ENCODE results near the gene SREBF1.
A peak's percentile ranks its signal among the peaks of the same experiment; 100 is the strongest.

The SREBF1 gene

DNA sequence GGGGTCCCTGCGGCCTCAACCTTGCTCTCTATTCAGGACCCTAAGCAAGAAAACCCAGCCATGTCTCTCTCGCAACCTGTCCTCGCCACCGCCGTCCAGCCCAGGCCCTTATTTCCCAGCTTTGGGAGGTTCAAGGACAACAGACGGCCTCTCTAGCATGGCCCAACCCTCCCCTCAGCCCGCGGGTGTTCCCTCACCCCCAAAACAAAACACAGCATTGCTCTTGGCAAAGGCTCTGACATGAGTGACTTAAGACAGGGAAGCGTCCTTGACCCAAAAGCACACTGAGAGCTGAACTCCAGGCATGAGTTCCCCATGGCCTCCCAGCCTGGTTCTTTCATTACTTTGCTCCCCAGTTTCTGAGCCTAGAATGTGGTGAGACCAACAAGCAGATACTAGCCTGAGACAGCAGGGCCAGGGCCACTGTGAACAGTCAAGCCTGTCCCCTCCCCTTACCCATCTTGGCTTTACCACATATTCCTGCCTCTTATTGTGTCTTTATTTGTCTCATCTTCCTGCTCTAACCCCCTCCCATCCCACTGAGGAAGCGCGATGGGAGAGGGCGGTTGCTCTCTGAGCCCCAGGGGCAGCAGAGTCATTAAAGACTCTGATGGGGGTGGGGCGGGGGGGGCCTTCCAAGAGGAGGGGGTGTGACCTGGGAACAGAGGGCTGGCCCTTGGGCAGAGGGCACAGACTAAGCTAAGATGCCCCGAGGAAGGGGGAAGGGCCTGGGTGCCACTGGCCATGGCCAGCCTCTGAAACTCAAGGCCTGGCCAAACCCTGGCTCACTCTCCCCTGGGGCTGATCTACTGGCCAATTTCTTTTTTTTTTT is 11.8 kb downstream of the SREBF1 start:
- H3K36me3 ChIP-seq (ENCODE audit: control insufficient read depth in 4 of 4, insufficient read depth in 4 of 4, low read length in 3 of 4): peaks cover 0 to 28% (median 10%) of the 10 kb centered on the region in 4 experiments
- 84% methylated on average over 11 of the region's 14 CpGs for WGBS (ENCODE audit: insufficient coverage)
- POLR2A ChIA-PET: interaction anchor here (2.2 to 3.0 kb wide), 2 partner anchors 11 to 15 kb away, joined by 5 to 21 read pairs; partner anchors contain the start of gene SREBF1
- peak overlapping the region in 2 of 7 experiments; percentile 30 to 66 for H3K4me3 ChIP-seq (ENCODE audit: control insufficient read depth in 1 of 7, extremely low read depth in 1 of 7, insufficient read depth in 4 of 7, low read depth in 2 of 7, low read length in 6 of 7)
- peak overlapping the region in 1 of 2 experiments; percentile 76 for H3K27ac ChIP-seq (ENCODE audit: insufficient read depth in 1 of 2, low read depth in 1 of 2, low read length in 2 of 2, poor library complexity in 1 of 2, severe bottlenecking in 2 of 2)
- no peak for DNase-seq
- H3K4me1 ChIP-seq (ENCODE audit: control extremely low read depth in 1 of 4, control insufficient read depth in 4 of 4, insufficient read depth in 4 of 4, low read length in 3 of 4): peaks cover 6 to 82% (median 52%) of the 10 kb centered on the region in 4 experiments
- no peaks in the 10 kb centered on the region for H3K9me3 ChIP-seq (ENCODE audit: control extremely low read depth in 1 of 5, control insufficient read depth in 4 of 5, insufficient read depth in 2 of 5, low read depth in 1 of 5, low read length in 4 of 5)
- CTCF ChIA-PET: interaction anchor here (0.7 to 4.7 kb wide), 6 partner anchors 9 to 37 kb away, joined by 3 to 12 read pairs (median 4); no protein-coding TSS in a partner anchor
- no peaks in the 10 kb centered on the region for H3K27me3 ChIP-seq (replicated peaks in 2 of 5; ENCODE audit: control insufficient read depth in 4 of 5, insufficient read depth in 5 of 5, low read length in 4 of 5)

- H3K36me3 ChIP-seq (ENCODE audit: control insufficient read depth in 4 of 4, insufficient read depth in 4 of 4, low read length in 3 of 4): peaks cover 0 to 29% (median 12%) of the 10 kb centered on the region in 4 experiments
- CTCF ChIA-PET: interaction anchor here (1.6 to 1.7 kb wide), 2 partner anchors 12 to 24 kb away, joined by 3 to 4 read pairs; no protein-coding TSS in a partner anchor
- H3K4me1 ChIP-seq (ENCODE audit: control extremely low read depth in 1 of 4, control insufficient read depth in 4 of 4, insufficient read depth in 4 of 4, low read length in 3 of 4): peaks cover 6 to 89% (median 53%) of the 10 kb centered on the region in 4 experiments
Measured at GRCh38 chr17:17824119-17824782, 12.5 kb downstream of the SREBF1 start.

DNA sequence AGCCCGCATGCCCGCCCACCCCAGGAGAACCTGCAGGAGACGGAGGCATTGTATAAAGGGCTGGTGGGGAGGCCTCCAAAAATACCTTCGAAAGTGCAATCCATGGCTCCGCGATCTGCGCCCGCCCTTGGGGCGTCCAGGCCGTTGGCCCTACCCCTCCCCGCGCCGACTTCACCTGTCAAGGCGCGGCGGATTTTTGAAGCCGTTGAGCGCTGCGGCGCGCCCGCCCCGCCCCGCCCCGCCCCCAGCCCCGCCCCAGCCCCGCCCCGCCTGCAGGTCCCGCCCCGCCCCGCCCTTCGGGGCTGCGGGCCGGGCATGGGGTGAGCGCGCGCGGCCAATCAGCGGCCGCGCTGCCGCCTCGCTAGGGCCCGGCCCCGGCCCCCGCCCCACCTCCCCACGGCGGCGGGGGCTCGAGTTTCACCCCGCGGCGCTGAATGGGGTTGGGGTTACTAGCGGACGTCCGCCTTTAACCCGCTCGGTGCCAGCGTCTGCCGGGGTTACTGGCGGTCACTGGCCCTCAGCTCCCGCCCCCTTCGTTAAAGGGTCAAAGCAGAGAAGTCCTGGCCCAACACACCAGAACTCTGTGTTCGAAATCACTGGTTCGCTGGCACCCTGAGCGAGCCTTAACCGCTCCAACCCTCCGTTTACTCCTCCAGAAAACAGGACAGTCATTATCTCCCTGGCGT is 13.2 kb downstream of the SREBF1 start:
- H3K27ac ChIP-seq (ENCODE audit: insufficient read depth in 1 of 2, low read depth in 1 of 2, low read length in 2 of 2, poor library complexity in 1 of 2, severe bottlenecking in 2 of 2): peak overlapping the region in 1 of 2 experiments; percentile 76
- 2% methylated on average over 30 of the region's 69 CpGs for WGBS (ENCODE audit: insufficient coverage)
- peak overlapping the region; percentile 31 to 77 (median 69) for H3K4me3 ChIP-seq (ENCODE audit: control insufficient read depth in 1 of 7, extremely low read depth in 1 of 7, insufficient read depth in 4 of 7, low read depth in 2 of 7, low read length in 6 of 7)
- H3K4me1 ChIP-seq (ENCODE audit: control extremely low read depth in 1 of 4, control insufficient read depth in 4 of 4, insufficient read depth in 4 of 4, low read length in 3 of 4): peaks cover 6 to 89% (median 53%) of the 10 kb centered on the region in 4 experiments
- no peaks in the 10 kb centered on the region for H3K27me3 ChIP-seq (replicated peaks in 2 of 5; ENCODE audit: control insufficient read depth in 4 of 5, insufficient read depth in 5 of 5, low read length in 4 of 5)
- peaks cover 1 to 34% (median 18%) of the 10 kb centered on the region in 4 experiments for H3K36me3 ChIP-seq (ENCODE audit: control insufficient read depth in 4 of 4, insufficient read depth in 4 of 4, low read length in 3 of 4)
- CTCF ChIA-PET: interaction anchor here (1.6 to 1.7 kb wide), 3 partner anchors 12 to 37 kb away, joined by 3 to 5 read pairs (median 4); no protein-coding TSS in a partner anchor
- H3K9me3 ChIP-seq (ENCODE audit: control extremely low read depth in 1 of 5, control insufficient read depth in 4 of 5, insufficient read depth in 2 of 5, low read depth in 1 of 5, low read length in 4 of 5): no peaks in the 10 kb centered on the region
- DNase-seq: peak; percentile 72 to 86 (median 84)
- POLR2A ChIA-PET: interaction anchor here (0.6 to 3.0 kb wide), 4 partner anchors 10 to 17 kb away, joined by 3 to 21 read pairs (median 8); partner anchors contain the start of gene SREBF1

More at GRCh38 chr17:17824119-17824782, 12.5 kb downstream of the SREBF1 start:
- H3K27me3 ChIP-seq (replicated peaks in 2 of 5; ENCODE audit: control insufficient read depth in 4 of 5, insufficient read depth in 5 of 5, low read length in 4 of 5): no peaks in the 10 kb centered on the region
- POLR2A ChIA-PET: interaction anchor here (0.8 to 3.0 kb wide), 4 partner anchors 12 to 16 kb away, joined by 3 to 21 read pairs (median 4); partner anchors contain the start of gene SREBF1
- peak overlapping the region; percentile 16 to 72 (median 47) for H3K4me3 ChIP-seq (ENCODE audit: control insufficient read depth in 1 of 7, extremely low read depth in 1 of 7, insufficient read depth in 4 of 7, low read depth in 2 of 7, low read length in 6 of 7)
- DNase-seq: no peak
- no peaks in the 10 kb centered on the region for H3K9me3 ChIP-seq (ENCODE audit: control extremely low read depth in 1 of 5, control insufficient read depth in 4 of 5, insufficient read depth in 2 of 5, low read depth in 1 of 5, low read length in 4 of 5)
- peak overlapping the region in 1 of 2 experiments; percentile 76 for H3K27ac ChIP-seq (ENCODE audit: insufficient read depth in 1 of 2, low read depth in 1 of 2, low read length in 2 of 2, poor library complexity in 1 of 2, severe bottlenecking in 2 of 2)
- WGBS (ENCODE audit: insufficient coverage): 27% methylated on average over 9 of the region's 11 CpGs

DNA sequence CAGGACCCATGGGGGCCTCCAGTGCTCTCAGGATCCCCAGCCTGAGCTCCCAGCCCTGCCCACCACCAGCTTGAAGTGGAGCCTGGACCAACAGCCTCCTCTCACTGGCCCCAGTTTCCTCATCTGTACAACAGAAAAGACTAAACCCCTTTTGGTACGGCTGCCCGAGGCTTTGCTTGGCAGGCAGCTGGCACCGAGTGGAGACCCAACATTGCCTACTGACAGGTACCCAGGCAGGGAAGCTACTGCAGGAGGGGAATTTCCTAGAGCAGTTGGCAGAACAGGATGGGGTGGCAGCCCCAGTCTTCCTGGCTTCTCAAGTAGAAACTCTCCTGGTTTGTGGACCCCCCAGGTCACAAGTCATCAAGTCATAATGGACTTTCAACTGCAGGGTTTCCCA is 14.2 kb downstream of the SREBF1 start:
- WGBS (ENCODE audit: insufficient coverage): 39% methylated on average over 3 of the region's 3 CpGs

GRCh38 chr17:17822189-17822588 is 14.6 kb downstream of the SREBF1 start:
- Histone ChIP-seq H3K27ac (ENCODE audit: insufficient read depth in 1 of 2, low read depth in 1 of 2, low read length in 2 of 2, poor library complexity in 1 of 2, severe bottlenecking in 2 of 2) (no peak overlapping the region), H3K4me3 (ENCODE audit: control insufficient read depth in 1 of 7, extremely low read depth in 1 of 7, insufficient read depth in 4 of 7, low read depth in 2 of 7, low read length in 6 of 7) (peak overlapping the region in 2 of 7 experiments; percentile 69 to 77), H3K36me3 (ENCODE audit: control insufficient read depth in 4 of 4, insufficient read depth in 4 of 4, low read length in 3 of 4) (peaks cover 4 to 43% (median 22%) of the 10 kb centered on the region in 4 experiments), H3K9me3 (ENCODE audit: control extremely low read depth in 1 of 5, control insufficient read depth in 4 of 5, insufficient read depth in 2 of 5, low read depth in 1 of 5, low read length in 4 of 5) (no peaks in the 10 kb centered on the region), H3K4me1 (ENCODE audit: control extremely low read depth in 1 of 4, control insufficient read depth in 4 of 4, insufficient read depth in 4 of 4, low read length in 3 of 4) (peaks cover 6 to 78% (median 52%) of the 10 kb centered on the region in 4 experiments), H3K27me3 (replicated peaks in 2 of 5; ENCODE audit: control insufficient read depth in 4 of 5, insufficient read depth in 5 of 5, low read length in 4 of 5) (no peaks in the 10 kb centered on the region)
- CTCF ChIA-PET: interaction anchor here (0.8 to 3.2 kb wide), 7 partner anchors 8 to 38 kb away, joined by 3 to 23 read pairs (median 4); partner anchors contain the start of gene SREBF1
- DNase-seq: no peak
- 100% methylated on average over 1 of the region's 1 CpG for WGBS (ENCODE audit: insufficient coverage)
- POLR2A ChIA-PET: interaction anchor here (1.0 to 1.8 kb wide), 2 partner anchors 14 to 16 kb away, joined by 3 to 7 read pairs; partner anchors contain the start of gene SREBF1

More for the DNA sequence above, 14.2 kb downstream of the SREBF1 start:
- Histone ChIP-seq H3K9me3 (ENCODE audit: control extremely low read depth in 1 of 5, control insufficient read depth in 4 of 5, insufficient read depth in 2 of 5, low read depth in 1 of 5, low read length in 4 of 5) (no peaks in the 10 kb centered on the region), H3K4me3 (ENCODE audit: control insufficient read depth in 1 of 7, extremely low read depth in 1 of 7, insufficient read depth in 4 of 7, low read depth in 2 of 7, low read length in 6 of 7) (peak overlapping the region in 6 of 7 experiments; percentile 57 to 77 (median 70)), H3K27ac (ENCODE audit: insufficient read depth in 1 of 2, low read depth in 1 of 2, low read length in 2 of 2, poor library complexity in 1 of 2, severe bottlenecking in 2 of 2) (peak overlapping the region in 1 of 2 experiments; percentile 59), H3K4me1 (ENCODE audit: control extremely low read depth in 1 of 4, control insufficient read depth in 4 of 4, insufficient read depth in 4 of 4, low read length in 3 of 4) (peaks cover 6 to 83% (median 53%) of the 10 kb centered on the region in 4 experiments), H3K27me3 (replicated peaks in 2 of 5; ENCODE audit: control insufficient read depth in 4 of 5, insufficient read depth in 5 of 5, low read length in 4 of 5) (no peaks in the 10 kb centered on the region), H3K36me3 (ENCODE audit: control insufficient read depth in 4 of 4, insufficient read depth in 4 of 4, low read length in 3 of 4) (peaks cover 4 to 40% (median 19%) of the 10 kb centered on the region in 4 experiments)
- CTCF ChIA-PET: interaction anchor here (1.2 to 3.2 kb wide), 6 partner anchors 8 to 38 kb away, joined by 3 to 23 read pairs (median 4); partner anchors contain the start of gene SREBF1
- DNase-seq: no peak
- POLR2A ChIA-PET: interaction anchor here (1.0 to 1.8 kb wide), 3 partner anchors 14 to 18 kb away, joined by 3 to 7 read pairs (median 4); partner anchors contain the start of gene SREBF1

All from common myeloid progenitor, CD34-positive (primary cell).